Effector memory CD8-positive, alpha-beta T cell (primary cell): ENCODE data around the gene ARMS2.

ENCODE experiments used
- ATAC-seq: fragments of 150-1000 bp; cut with Tn5 transposase; replicated peaks from 2 replicates; pipeline ENCODE4 v1.10.0; 2021; ENCODE audit warnings: mild to moderate bottlenecking, moderate library complexity
- DNase-seq, 3 experiments: peaks; one replicate each; pipeline ENCODE4 v3.0.0; 2021
- H3K27ac Mint-ChIP-seq, 2 donors: one replicate each; pipeline ENCODE4 v1.8.0; 2022; ENCODE audit warnings: mild to moderate bottlenecking in 2 of 2, mixed read lengths in 2 of 2, moderate library complexity in 2 of 2
- H3K27me3 Mint-ChIP-seq, 2 donors: one replicate each; pipeline ENCODE4 v1.8.0; 2022; ENCODE audit warnings: mixed read lengths in 2 of 2
- H3K36me3 Mint-ChIP-seq: one replicate; pipeline ENCODE4 v1.8.0; 2022; ENCODE audit warnings: mild to moderate bottlenecking, moderate library complexity, mixed read lengths; ENCODE audit not compliant: insufficient read depth
- H3K4me1 Mint-ChIP-seq, 2 donors: one replicate each; pipeline ENCODE4 v1.8.0; 2022; ENCODE audit warnings: low read depth in 2 of 2, mixed read lengths in 2 of 2
- H3K4me3 Mint-ChIP-seq, 2 donors: one replicate each; pipeline ENCODE4 v1.8.0; 2022; ENCODE audit warnings: mild to moderate bottlenecking in 2 of 2, mixed read lengths in 2 of 2, moderate library complexity in 2 of 2
- H3K9me3 Mint-ChIP-seq, 2 donors: one replicate each; pipeline ENCODE4 v1.8.0; 2022; ENCODE audit warnings: mixed read lengths in 2 of 2
- total RNA-seq, 9 experiments: gene quantifications; one replicate each; lab custom pipeline; 2026; lab: John Stamatoyannopoulos, UW

The ARMS2 gene
- 0 to 0.07 (median 0) reads per million in 9 experiments for total RNA-seq

- Mint-ChIP-seq H3K36me3 (peaks cover 3% of the 10 kb centered on the region), H3K9me3 (no peaks in the 10 kb centered on the region), H3K27me3 (peaks cover 32 to 66% of the 10 kb centered on the region in 2 donors), H3K4me3 (no peak within 1 kb of the TSS), H3K27ac (no peak within 1 kb of the TSS), H3K4me1 (peaks cover 0 to 3% of the 10 kb centered on the region in 2 donors)
- ATAC-seq (no peak), DNase-seq (no peak)
These were observed at the start of gene ARMS2 for GRCh38 chr10:122454603-122455080. ARMS2 (plus strand) TSS chr10:122454653; CDS start chr10:122454728, 75 bp downstream.

DNA sequence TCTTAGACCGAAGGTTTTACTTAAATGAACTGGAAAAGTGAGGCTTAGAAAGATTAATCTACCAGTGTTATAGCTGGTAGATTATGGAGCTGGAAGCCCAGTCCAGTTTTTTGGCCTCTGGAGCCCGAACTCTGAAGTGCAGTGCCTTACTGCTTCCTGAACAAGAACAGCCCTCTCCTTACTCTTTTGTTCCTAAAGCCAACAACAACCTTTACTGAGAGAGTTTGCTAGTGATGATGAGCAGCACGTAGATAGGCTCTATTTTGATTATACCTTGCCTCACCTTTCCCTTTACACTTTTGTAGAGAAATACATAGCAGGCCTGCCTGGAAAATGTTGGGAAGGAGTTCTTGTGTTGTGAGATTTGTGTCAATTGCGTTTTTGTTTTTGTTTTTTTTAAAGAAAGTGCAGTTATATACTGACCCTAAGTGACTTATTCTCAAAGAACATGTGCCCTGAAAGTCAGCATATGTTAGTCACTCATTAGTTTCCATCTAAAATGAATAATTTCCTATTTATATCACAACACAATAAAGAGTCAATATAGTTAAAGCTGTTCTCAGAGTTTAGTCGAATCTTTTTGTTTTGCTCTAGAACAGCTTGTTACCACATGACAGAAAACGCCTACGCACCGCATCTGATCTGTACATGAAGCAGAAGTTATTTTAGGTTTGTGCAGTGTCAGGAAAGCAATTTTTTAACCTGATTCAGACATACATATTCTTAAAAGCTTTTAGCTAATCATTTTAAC, 46.9 kb upstream of the ARMS2 start:
- H3K36me3 Mint-ChIP-seq = peaks cover 16% of the 10 kb centered on the region
- no peaks in the 10 kb centered on the region for H3K27me3 Mint-ChIP-seq
- DNase-seq (no peak), ATAC-seq (no peak)
- H3K4me3 Mint-ChIP-seq = peak overlapping the region in 1 of 2 donors; percentile 14
- peaks cover 7 to 31% of the 10 kb centered on the region in 2 donors for H3K4me1 Mint-ChIP-seq
- no peaks in the 10 kb centered on the region for H3K9me3 Mint-ChIP-seq
- H3K27ac Mint-ChIP-seq = peak overlapping the region in 1 of 2 donors; percentile 70

GRCh38 chr10:122413327-122413726, 41.1 kb upstream of the ARMS2 start:
- H3K27me3 Mint-ChIP-seq = no peaks in the 10 kb centered on the region
- peak overlapping the region in 1 of 2 donors; percentile 64 for H3K27ac Mint-ChIP-seq
- DNase-seq = no peak
- no peak overlapping the region for H3K4me3 Mint-ChIP-seq
- ATAC-seq = no peak
- no peaks in the 10 kb centered on the region for H3K9me3 Mint-ChIP-seq
- H3K4me1 Mint-ChIP-seq = peaks cover 24 to 39% of the 10 kb centered on the region in 2 donors
- peaks cover 22% of the 10 kb centered on the region for H3K36me3 Mint-ChIP-seq

GRCh38 chr10:122417667-122418066, 36.8 kb upstream of the ARMS2 start:
- H3K27ac Mint-ChIP-seq = peak overlapping the region; percentile 87 to 91

DNA sequence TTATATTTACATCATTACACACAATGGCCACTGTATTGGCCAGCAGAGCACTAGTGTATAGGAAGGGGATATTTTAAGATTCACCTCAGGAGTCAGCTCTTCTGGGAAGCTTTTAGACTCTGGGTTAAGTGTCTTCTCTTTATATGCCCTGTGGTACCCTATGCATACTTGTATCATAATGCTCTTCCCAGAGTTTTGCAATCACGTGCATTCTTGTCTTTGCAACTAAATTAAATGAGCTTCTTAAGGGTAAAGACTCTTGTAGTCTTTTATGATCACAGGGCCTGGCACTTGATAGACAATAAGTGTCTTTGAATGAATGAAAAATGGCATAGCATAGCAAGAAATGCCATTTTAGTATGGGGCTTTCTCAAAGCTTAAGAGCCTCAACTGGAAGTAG, 35.4 kb upstream of the ARMS2 start:
- Mint-ChIP-seq H3K4me3 (no peak overlapping the region), H3K9me3 (no peaks in the 10 kb centered on the region), H3K4me1 (peaks cover 47 to 71% of the 10 kb centered on the region in 2 donors), H3K36me3 (peaks cover 22% of the 10 kb centered on the region), H3K27ac (no peak overlapping the region), H3K27me3 (no peaks in the 10 kb centered on the region)
- no peak for ATAC-seq
- no peak for DNase-seq

More at GRCh38 chr10:122417667-122418066, 36.8 kb upstream of the ARMS2 start:
- DNase-seq (no peak), ATAC-seq (no peak)
- no peaks in the 10 kb centered on the region for H3K27me3 Mint-ChIP-seq
- peak overlapping the region; percentile 74 to 75 for H3K4me3 Mint-ChIP-seq
- peaks cover 47 to 65% of the 10 kb centered on the region in 2 donors for H3K4me1 Mint-ChIP-seq
- no peaks in the 10 kb centered on the region for H3K9me3 Mint-ChIP-seq
- H3K36me3 Mint-ChIP-seq = peaks cover 22% of the 10 kb centered on the region

DNA sequence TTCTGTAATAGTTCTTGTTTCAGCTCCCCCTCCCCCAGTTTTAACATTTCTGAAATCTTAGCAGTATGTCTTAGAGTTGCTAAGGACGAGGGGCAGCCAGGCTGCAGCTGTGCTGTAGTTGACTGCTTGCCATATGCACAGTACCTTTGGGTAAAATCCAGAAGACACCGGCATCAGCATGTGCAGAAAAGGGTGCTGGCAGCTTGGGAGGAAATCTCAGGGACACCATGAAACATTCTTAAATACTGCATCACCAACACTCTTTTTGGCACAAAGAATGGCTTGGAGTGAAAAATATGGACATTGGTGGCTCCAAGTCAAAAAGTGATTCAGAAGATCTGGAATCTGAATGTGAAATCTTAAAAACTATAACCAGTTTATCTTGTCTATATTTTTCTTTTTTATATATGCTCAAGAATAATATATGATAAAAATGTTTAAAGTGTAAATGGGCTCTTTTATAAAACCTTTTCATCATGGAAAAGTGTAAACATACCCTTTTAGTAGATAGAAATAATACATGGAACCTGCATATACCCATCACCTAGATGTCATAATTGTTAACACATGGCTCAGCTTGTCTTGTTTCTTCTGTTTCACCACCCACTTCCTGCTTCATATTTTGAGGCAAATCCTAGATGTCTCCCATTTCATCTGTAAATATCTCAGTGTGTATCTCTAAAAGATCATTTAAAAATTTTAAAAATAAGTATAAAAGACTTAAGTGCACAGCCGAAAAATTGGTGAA, 34.4 kb upstream of the ARMS2 start:
- no peak for ATAC-seq
- Mint-ChIP-seq H3K9me3 (no peaks in the 10 kb centered on the region), H3K27ac (peak overlapping the region; percentile 92 to 94), H3K36me3 (peaks cover 16% of the 10 kb centered on the region), H3K27me3 (no peaks in the 10 kb centered on the region), H3K4me3 (peak overlapping the region in 1 of 2 donors; percentile 48), H3K4me1 (peaks cover 44 to 74% of the 10 kb centered on the region in 2 donors)
- no peak for DNase-seq

DNA sequence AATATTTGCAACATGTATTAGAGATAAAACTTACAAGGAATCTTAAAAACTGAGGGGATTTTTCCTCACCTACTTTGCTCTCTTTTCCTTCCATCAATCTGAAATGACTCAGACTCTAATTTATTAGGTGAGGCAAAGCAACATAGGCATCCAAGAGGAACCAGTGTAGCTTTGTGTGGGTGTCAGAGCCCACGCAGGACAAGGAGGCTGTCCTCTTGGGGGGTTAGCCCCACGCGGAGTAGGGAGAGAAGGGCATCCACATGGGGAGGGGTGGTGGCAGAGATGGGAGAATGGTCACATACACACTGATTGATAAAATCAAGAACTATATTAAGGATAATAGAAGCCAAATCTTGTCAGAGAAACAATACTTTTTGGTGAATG, 33.8 kb upstream of the ARMS2 start:
- no peak for DNase-seq
- no peak for ATAC-seq
- peaks cover 42 to 74% of the 10 kb centered on the region in 2 donors for H3K4me1 Mint-ChIP-seq
- H3K27me3 Mint-ChIP-seq = no peaks in the 10 kb centered on the region
- H3K36me3 Mint-ChIP-seq = peaks cover 15% of the 10 kb centered on the region
- peak overlapping the region; percentile 92 to 94 for H3K27ac Mint-ChIP-seq
- H3K4me3 Mint-ChIP-seq = peak overlapping the region; percentile 48 to 69
- no peaks in the 10 kb centered on the region for H3K9me3 Mint-ChIP-seq

DNA sequence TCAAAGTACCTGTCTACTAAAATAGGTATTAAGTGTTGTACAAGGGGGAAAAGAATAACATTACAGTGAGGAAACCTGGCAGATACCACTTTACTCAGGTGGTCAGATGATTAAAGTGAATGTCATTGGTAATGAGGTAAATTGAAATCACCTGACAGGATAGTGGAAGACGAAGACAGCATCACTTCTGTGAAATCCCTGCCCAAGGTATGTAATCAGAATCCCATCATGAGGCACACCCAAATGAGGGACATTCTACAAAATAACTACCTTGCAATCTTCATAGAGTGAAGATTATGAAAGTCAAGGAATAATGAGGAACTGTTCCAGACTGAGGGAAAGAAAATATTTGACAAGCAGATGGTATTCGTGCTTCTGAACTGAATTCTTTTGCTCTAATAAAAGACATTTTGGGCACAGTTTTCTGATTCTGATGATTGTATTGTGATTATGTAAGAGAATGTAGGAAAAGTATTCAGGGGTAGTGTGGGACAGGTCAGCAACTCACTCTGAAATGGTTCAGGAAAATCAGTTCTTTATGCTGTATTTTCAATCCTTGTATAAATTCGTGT, 33.3 kb upstream of the ARMS2 start:
- Mint-ChIP-seq H3K4me1 (peaks cover 39 to 69% of the 10 kb centered on the region in 2 donors), H3K27ac (peak overlapping the region; percentile 92 to 94), H3K36me3 (peaks cover 10% of the 10 kb centered on the region), H3K4me3 (peak overlapping the region; percentile 48 to 69), H3K27me3 (no peaks in the 10 kb centered on the region), H3K9me3 (no peaks in the 10 kb centered on the region)
- DNase-seq = no peak
- no peak for ATAC-seq

GRCh38 chr10:122421742-122422141, 32.7 kb upstream of the ARMS2 start:
- DNase-seq = no peak
- Mint-ChIP-seq H3K36me3 (peaks cover 6% of the 10 kb centered on the region), H3K27ac (peak overlapping the region; percentile 92 to 94), H3K9me3 (no peaks in the 10 kb centered on the region), H3K4me1 (peaks cover 35 to 63% of the 10 kb centered on the region in 2 donors), H3K27me3 (no peaks in the 10 kb centered on the region), H3K4me3 (peak overlapping the region in 1 of 2 donors; percentile 69)
- no peak for ATAC-seq

GRCh38 chr10:122422266-122422989, 32.0 kb upstream of the ARMS2 start:
- no peaks in the 10 kb centered on the region for H3K9me3 Mint-ChIP-seq
- H3K27me3 Mint-ChIP-seq = no peaks in the 10 kb centered on the region
- DNase-seq = peak; percentile 30 to 31 (median 30)
- peaks cover 34 to 62% of the 10 kb centered on the region in 2 donors for H3K4me1 Mint-ChIP-seq
- H3K36me3 Mint-ChIP-seq = peaks cover 8% of the 10 kb centered on the region
- H3K4me3 Mint-ChIP-seq = peak overlapping the region; percentile 58 to 69
- peak; percentile 98 for ATAC-seq
- peak overlapping the region; percentile 60 to 92 for H3K27ac Mint-ChIP-seq

DNA sequence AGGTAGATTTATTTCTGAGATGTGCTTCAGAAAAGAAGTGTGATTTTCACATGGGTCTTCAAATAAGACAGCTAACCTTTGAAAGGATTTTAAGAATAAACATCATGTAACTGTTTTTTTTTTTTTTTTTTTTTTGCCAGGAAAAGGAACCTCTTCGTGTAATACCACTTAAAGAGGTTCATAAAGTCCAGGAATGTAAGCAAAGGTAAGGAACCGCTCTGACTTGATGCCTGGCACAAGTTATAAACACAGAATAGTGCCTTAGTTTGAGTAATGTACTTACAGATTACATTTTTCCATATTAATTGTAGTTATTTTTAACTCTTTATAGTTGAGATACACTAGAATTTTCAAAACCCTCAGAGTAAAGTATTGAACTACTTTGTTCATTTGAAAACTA, 30.4 kb upstream of the ARMS2 start:
- H3K27ac Mint-ChIP-seq = peak overlapping the region; percentile 57 to 92
- H3K27me3 Mint-ChIP-seq = no peaks in the 10 kb centered on the region
- DNase-seq (no peak), ATAC-seq (no peak)
- peaks cover 5% of the 10 kb centered on the region for H3K36me3 Mint-ChIP-seq
- H3K9me3 Mint-ChIP-seq = no peaks in the 10 kb centered on the region
- peaks cover 27 to 51% of the 10 kb centered on the region in 2 donors for H3K4me1 Mint-ChIP-seq
- H3K4me3 Mint-ChIP-seq = peak overlapping the region in 1 of 2 donors; percentile 44

DNA sequence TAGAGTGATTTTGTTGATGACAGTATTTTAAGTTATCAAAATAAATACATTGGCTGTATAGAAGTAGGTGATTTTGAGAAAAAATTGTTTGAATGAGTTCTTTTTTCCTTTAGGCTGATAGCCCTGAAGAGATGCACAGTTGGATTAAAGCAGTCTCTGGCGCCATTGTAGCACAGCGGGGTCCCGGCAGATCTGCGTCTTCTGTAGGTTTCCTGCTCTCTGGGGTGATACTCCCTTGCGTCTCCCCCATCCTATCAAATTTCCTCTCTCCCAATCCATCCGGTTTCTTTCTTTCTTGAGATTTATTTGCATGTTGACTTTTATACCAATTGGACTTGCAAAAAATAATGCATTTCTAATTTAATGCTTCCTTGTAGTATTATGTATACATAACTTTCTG, 27.6 kb upstream of the ARMS2 start:
- Mint-ChIP-seq H3K27ac (peak overlapping the region; percentile 81 to 89), H3K9me3 (no peaks in the 10 kb centered on the region), H3K4me1 (peaks cover 13 to 27% of the 10 kb centered on the region in 2 donors), H3K4me3 (no peak overlapping the region), H3K36me3 (peaks cover 19% of the 10 kb centered on the region), H3K27me3 (no peaks in the 10 kb centered on the region)
- DNase-seq = no peak
- no peak for ATAC-seq

DNA sequence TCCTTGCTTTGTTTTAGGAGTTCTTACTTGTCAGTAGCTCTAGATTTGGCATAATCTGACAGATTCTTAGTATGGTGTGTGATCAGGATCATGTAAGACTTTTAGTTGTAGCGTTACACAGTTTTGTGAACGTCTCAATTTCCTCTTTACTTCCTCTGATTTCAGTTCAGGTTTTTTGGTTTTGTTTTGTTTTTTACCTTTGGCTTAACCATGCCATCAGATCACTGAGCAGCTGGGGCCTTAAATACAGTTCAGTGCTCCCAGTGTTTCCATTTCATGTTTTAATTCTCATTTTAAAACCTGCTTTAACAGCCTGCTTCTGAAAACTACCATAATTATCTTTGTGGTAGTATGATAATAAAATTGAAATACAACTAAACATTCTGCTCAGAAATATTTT, 27.2 kb upstream of the ARMS2 start:
- H3K27ac Mint-ChIP-seq = peak overlapping the region; percentile 81 to 89
- no peaks in the 10 kb centered on the region for H3K27me3 Mint-ChIP-seq
- H3K4me3 Mint-ChIP-seq = no peak overlapping the region
- DNase-seq (no peak), ATAC-seq (no peak)
- H3K4me1 Mint-ChIP-seq = peaks cover 11 to 22% of the 10 kb centered on the region in 2 donors
- no peaks in the 10 kb centered on the region for H3K9me3 Mint-ChIP-seq
- H3K36me3 Mint-ChIP-seq = peaks cover 19% of the 10 kb centered on the region
